Measurements from ENCODE around the gene DNAH3.

GRCh38 chr16:21081329-21081728 lies 69.3 kb downstream of the DNAH3 start:
- TF ChIP-seq, protein P1, sequence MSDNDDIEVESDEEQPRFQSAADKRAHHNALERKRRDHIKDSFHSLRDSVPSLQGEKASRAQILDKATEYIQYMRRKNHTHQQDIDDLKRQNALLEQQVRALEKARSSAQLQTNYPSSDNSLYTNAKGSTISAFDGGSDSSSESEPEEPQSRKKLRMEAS (IDR thresholded peaks at IDR 0.05): no peak
- no peak for TF ChIP-seq ZSCAN20 (CRISPR knock-in tag; IDR thresholded peaks at IDR 0.05)
- no peak for TF ChIP-seq ZC3H11A (IDR thresholded peaks at IDR 0.05)
- TF ChIP-seq CTCF (IDR thresholded peaks at IDR 0.05): no peak
- TF ChIP-seq RFX5 (IDR thresholded peaks at IDR 0.05): no peak
- no peak for TF ChIP-seq HDAC2 (IDR thresholded peaks at IDR 0.05)
- TF ChIP-seq POLR2AphosphoS2 (conservative IDR thresholded peaks at IDR 0.05; ENCODE audit: low read length): no peak
- TF ChIP-seq, protein P2, sequence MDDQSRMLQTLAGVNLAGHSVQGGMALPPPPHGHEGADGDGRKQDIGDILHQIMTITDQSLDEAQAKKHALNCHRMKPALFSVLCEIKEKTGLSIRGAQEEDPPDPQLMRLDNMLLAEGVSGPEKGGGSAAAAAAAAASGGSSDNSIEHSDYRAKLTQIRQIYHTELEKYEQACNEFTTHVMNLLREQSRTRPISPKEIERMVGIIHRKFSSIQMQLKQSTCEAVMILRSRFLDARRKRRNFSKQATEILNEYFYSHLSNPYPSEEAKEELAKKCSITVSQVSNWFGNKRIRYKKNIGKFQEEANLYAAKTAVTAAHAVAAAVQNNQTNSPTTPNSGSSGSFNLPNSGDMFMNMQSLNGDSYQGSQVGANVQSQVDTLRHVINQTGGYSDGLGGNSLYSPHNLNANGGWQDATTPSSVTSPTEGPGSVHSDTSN (IDR thresholded peaks at IDR 0.05): no peak
- no peak for TF ChIP-seq CHD2 (IDR thresholded peaks at IDR 0.05; ENCODE audit: low read length, partially characterized antibody)
- TF ChIP-seq, protein P3, sequence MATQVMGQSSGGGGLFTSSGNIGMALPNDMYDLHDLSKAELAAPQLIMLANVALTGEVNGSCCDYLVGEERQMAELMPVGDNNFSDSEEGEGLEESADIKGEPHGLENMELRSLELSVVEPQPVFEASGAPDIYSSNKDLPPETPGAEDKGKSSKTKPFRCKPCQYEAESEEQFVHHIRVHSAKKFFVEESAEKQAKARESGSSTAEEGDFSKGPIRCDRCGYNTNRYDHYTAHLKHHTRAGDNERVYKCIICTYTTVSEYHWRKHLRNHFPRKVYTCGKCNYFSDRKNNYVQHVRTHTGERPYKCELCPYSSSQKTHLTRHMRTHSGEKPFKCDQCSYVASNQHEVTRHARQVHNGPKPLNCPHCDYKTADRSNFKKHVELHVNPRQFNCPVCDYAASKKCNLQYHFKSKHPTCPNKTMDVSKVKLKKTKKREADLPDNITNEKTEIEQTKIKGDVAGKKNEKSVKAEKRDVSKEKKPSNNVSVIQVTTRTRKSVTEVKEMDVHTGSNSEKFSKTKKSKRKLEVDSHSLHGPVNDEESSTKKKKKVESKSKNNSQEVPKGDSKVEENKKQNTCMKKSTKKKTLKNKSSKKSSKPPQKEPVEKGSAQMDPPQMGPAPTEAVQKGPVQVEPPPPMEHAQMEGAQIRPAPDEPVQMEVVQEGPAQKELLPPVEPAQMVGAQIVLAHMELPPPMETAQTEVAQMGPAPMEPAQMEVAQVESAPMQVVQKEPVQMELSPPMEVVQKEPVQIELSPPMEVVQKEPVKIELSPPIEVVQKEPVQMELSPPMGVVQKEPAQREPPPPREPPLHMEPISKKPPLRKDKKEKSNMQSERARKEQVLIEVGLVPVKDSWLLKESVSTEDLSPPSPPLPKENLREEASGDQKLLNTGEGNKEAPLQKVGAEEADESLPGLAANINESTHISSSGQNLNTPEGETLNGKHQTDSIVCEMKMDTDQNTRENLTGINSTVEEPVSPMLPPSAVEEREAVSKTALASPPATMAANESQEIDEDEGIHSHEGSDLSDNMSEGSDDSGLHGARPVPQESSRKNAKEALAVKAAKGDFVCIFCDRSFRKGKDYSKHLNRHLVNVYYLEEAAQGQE (IDR thresholded peaks at IDR 0.05): no peak
